HK-2 (cell line): Measurements from ENCODE around the gene PPP1R15A.
"Not testable (repeated sequence)": the region's sequence is repeated elsewhere in the genome, so short reads cannot be mapped to it uniquely, and the experiment has no call there.

Experiments used
- DNase-seq: peaks from one replicate; pipeline ENCODE4 v3.0.0-alpha.2; 2018; ENCODE audit not compliant: unreplicated experiment

Gene PPP1R15A

GRCh38 chr19:48914181-48914580 lies 42.0 kb downstream of the PPP1R15A start:
- no peak for DNase-seq

GRCh38 chr19:48915757-48916156 lies 43.5 kb downstream of the PPP1R15A start:
- DNase-seq, result no peak

DNA sequence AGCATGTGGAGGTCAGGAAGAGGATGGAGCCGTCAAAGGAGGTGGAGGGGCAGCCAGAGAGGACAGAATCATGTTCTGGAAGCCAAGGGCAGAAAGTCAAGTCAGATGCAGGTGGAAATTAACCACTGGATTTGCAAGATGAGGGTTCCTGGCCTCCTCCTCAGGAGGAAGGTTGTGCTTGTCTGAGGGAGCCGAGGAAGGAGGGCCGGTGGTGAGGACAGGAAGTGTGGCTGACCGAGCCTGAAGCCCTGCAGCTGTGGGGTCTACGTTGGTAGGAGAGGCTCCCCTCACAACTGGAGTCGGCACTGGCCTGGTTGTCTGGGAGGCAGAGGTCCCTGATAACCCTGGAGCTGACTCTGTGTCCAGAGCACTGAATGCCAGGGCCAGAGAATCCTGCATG lies 45.9 kb downstream of the PPP1R15A start:
- no peak for DNase-seq

DNA sequence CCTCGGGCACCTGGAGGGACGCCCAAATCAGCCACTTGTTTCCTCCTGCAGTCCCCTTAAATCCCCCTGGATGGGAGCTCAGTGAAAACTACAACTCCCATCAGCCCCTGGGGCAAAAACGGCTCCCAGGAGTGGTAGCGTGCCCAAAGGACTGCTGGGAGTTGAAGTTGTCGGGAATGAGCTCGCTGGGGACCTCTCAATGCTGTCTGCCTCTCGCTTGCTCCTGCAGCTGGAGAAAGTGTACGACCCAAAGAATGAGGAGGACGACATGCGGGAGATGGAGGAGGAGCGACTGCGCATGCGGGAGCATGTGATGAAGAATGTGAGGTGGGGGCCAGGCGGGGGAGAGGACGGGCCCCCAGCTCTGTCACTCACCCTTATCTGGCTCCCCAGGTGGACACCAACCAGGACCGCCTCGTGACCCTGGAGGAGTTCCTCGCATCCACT lies 46.6 kb downstream of the PPP1R15A start:
- peak; percentile 20 for DNase-seq

DNA sequence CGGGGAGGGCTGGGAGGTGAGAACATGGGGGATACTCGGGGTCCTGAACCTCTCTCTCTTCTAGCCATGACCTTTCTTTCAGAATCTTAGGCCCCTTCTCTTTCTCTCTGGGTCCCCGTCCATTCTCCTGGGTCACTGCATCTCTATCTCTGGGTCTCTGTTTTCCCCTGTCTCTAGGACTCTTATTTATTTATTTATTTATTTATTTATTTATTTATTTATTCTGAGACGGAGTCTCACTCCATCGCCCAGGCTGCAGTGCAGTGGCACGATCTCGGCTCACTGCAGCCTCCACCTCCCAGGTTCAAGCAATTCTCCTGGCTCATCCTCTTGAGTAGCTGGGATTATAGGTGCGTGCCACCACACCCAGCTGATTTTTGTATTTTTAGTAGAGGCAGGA lies 47.0 kb downstream of the PPP1R15A start:
- not testable (repeated sequence) for DNase-seq

GRCh38 chr19:48920949-48921348 lies 48.7 kb downstream of the PPP1R15A start:
- no peak for DNase-seq

DNA sequence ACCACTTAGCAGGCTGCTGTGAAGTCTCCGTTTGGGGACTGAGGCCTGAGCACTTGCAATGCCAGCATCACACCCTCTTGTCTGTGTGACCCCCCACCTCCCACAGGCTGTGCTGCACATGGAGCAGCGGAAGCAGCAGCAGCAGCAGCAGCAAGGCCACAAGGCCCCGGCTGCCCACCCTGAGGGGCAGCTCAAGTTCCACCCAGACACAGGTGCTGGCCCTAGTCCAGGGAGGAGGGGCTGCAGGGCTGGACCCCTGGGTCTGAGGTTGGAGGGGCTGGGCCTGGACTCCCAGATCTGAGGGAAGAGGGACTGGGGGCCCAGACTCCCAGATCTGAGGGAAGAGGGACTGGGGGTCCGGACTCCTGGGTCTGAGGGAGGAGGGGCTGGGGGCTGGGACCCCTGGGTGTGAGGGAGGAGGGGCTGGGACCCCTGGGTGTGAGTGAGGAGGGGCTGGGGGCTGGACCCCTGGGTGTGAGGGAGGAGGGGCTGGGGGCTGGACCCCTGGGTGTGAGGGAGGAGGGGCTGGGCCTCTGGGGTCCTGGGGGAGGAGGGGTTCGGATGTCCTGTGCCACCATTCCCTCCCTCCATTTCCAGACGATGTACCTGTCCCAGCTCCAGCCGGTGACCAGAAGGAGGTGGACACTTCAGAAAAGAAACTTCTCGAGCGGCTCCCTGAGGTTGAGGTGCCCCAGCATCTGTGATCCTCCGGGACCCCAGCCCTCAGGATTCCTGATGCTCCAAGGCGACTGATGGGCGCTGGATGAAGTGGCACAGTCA lies 49.7 kb downstream of the PPP1R15A start:
- no peak for DNase-seq

GRCh38 chr19:48922548-48923490 lies 50.6 kb downstream of the PPP1R15A start:
- DNase-seq, result no peak

DNA sequence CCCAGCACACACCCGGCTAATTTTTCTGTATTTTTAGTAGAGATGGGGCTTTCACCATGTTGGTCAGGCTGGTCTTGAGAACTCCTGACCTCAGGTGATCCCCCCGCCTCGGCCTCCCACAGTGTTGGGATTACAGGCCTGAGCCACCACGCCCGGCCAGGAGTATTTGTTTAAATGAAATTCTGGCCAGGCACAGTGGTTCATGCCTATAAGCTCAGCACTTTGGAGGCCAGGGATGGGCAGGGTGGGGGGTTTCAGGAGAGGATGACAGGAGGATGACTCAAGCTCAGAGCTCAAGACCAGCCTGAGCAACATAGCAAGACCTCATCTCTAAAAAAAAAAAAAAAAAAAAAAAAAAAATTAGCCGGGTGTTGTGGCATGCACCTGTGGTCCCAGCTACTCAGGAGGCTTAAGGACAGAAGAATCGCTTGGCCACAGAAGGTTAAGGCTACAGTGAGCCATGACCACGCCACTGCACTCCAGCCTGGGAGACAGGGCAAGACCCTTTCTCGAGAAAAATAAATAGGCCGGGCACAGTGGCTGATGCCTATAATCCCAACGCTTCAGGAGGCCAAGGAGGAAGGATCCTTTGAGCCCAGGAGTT lies 53.1 kb downstream of the PPP1R15A start:
- peak; percentile 83 for DNase-seq
